ENCODE data around the gene CRACR2B.

The CRACR2B gene

GRCh38 chr11:819129-819931 lies 8.4 kb upstream of the CRACR2B start:
- peak; percentile 64 for DNase-seq
- in situ Hi-C loops (cut with HindIII; ENCODE audit: low pct_ligation_motif_present, low sequenced_read_pairs), result no loop called here
- TF ChIP-seq CTCF (IDR thresholded peaks at IDR 0.05; ENCODE audit: low read depth, low read length, missing control alignments), result peak; percentile 14
- peak overlapping the region; percentile 52 for H3K4me3 ChIP-seq (ENCODE audit: low read depth, low read length)
- peak overlapping the region; percentile 79 for H3K27ac ChIP-seq
- peaks cover 12% of the 10 kb centered on the region for H3K36me3 ChIP-seq (replicated peaks)
- no peaks in the 10 kb centered on the region for H3K27me3 ChIP-seq (replicated peaks)

- TF ChIP-seq CTCF (IDR thresholded peaks at IDR 0.05; ENCODE audit: low read depth, low read length, missing control alignments), result no peak
- no peak for DNase-seq
- H3K4me3 ChIP-seq (ENCODE audit: low read depth, low read length), result peak overlapping the region; percentile 52
- in situ Hi-C loops (cut with HindIII; ENCODE audit: low pct_ligation_motif_present, low sequenced_read_pairs), result no loop called here
- H3K27me3 ChIP-seq (replicated peaks), result no peaks in the 10 kb centered on the region
- H3K36me3 ChIP-seq (replicated peaks), result peaks cover 16% of the 10 kb centered on the region
- H3K27ac ChIP-seq, result peak overlapping the region; percentile 79
Observed at GRCh38 chr11:819943-820649, 7.6 kb upstream of the CRACR2B start.

- in situ Hi-C loops (cut with HindIII; ENCODE audit: low pct_ligation_motif_present, low sequenced_read_pairs), result no loop called here
- Histone ChIP-seq H3K27ac (no peak overlapping the region), H3K36me3 (replicated peaks) (peaks cover 20% of the 10 kb centered on the region), H3K27me3 (replicated peaks) (no peaks in the 10 kb centered on the region), H3K4me3 (ENCODE audit: low read depth, low read length) (peak overlapping the region; percentile 52)
- no peak for TF ChIP-seq CTCF (IDR thresholded peaks at IDR 0.05; ENCODE audit: low read depth, low read length, missing control alignments)
- DNase-seq, result no peak
Observed at GRCh38 chr11:820655-821511, 6.8 kb upstream of the CRACR2B start.

- TF ChIP-seq CTCF (IDR thresholded peaks at IDR 0.05; ENCODE audit: low read depth, low read length, missing control alignments), result no peak
- H3K4me3 ChIP-seq (ENCODE audit: low read depth, low read length), result no peak overlapping the region
- H3K27ac ChIP-seq, result no peak overlapping the region
- in situ Hi-C loops (cut with HindIII; ENCODE audit: low pct_ligation_motif_present, low sequenced_read_pairs), result no loop called here
- H3K27me3 ChIP-seq (replicated peaks), result no peaks in the 10 kb centered on the region
- no peak for DNase-seq
- H3K36me3 ChIP-seq (replicated peaks), result peaks cover 20% of the 10 kb centered on the region
Observed at GRCh38 chr11:821512-822371, 6.0 kb upstream of the CRACR2B start.
